K562 (cell line): Measurements from ENCODE around the gene PHC3. TPM values are rescaled to one million over a fixed set of nuclear protein-coding genes. Genes with fewer than 3 reads are reported as not detected.

Experiments used
- ATAC-seq: fragments of 200-7000 bp; cut with Tn5 transposase; 3 replicates; pipeline ENCODE4 v1.9.1; 2020; ENCODE audit warnings: moderate library complexity
- BruUV-seq: library from RNA; stranded (reverse); fragments of 400-500 nt; replicated peaks from 2 replicates; lab custom pipeline; 2021; lab: Mats Ljungman, UMichigan
- CTCF ChIA-PET: fragments of 300-600 bp; formaldehyde crosslinking; extraction: SDS; loops from one replicate; lab custom pipeline; 2021; ENCODE audit warnings: low intra/inter-chr PET ratio; lab: Yijun Ruan, JAX
- POLR2A ChIA-PET: fragments of 300-600, 350-650 bp; sonication (Branson Sonifier 250); formaldehyde crosslinking; extraction: SDS; loops from one replicate; lab custom pipeline; 2021; ENCODE audit warnings: antibody characterized with exemption, inconsistent platforms; lab: Yijun Ruan, JAX
- DNase-seq, 4 experiments: peaks; one replicate each; pipeline versions ENCODE4 v3.0.0 to v3.0.0-alpha.2; 2011 to 2018; ENCODE audit warnings: low spot score in 3 of 4, mixed read lengths in 3 of 4; ENCODE audit errors: extremely low read depth in 1 of 4
- FAIRE-seq: peaks from 2 replicates; lab custom pipeline; 2011; peaks lifted over from hg19 to GRCh38; lab: Jason Lieb, UNC
- H2AFZ ChIP-seq: 2 replicates; pipeline ENCODE4 v1.6.0; 2011; ENCODE audit warnings: low read depth, low read length, control low read depth, inconsistent platforms
- H3K27ac ChIP-seq: fragments of 200-600 bp; 3 replicates; pipeline ENCODE4 v1.8.0; 2011; ENCODE audit warnings: low read depth, mild to moderate bottlenecking, control low read depth, inconsistent platforms, low read length, moderate library complexity, mixed read lengths; ENCODE audit errors: extremely low read depth
- H3K27me3 ChIP-seq, 2 experiments: fragments of 300-600 bp in 1 of 2; 2 replicates in 1 of 2; 3 replicates in 1 of 2; pipeline versions ENCODE4 v1.6.0 to v1.8.0; 2011; ENCODE audit warnings: inconsistent platforms in 2 of 2, low read length in 2 of 2, mild to moderate bottlenecking in 1 of 2, mixed read lengths in 1 of 2, moderate library complexity in 1 of 2; ENCODE audit not compliant: control insufficient read depth in 2 of 2, insufficient read depth in 2 of 2
- H3K36me3 ChIP-seq: fragments of 300-600 bp; 3 replicates; pipeline ENCODE4 v1.8.0; 2011; ENCODE audit warnings: mild to moderate bottlenecking, low read length, inconsistent platforms; ENCODE audit not compliant: control insufficient read depth, insufficient read depth
- H3K4me1 ChIP-seq, 2 experiments: fragments of 200-600 bp in 1 of 2; replicated peaks in 1 of 2; 2 replicates in 1 of 2; 3 replicates in 1 of 2; pipeline versions ENCODE4 v1.5.1 to v1.8.0; 2011; ENCODE audit warnings: inconsistent platforms in 2 of 2, low read length in 2 of 2, mild to moderate bottlenecking in 1 of 2, mixed read lengths in 1 of 2, moderate library complexity in 1 of 2; ENCODE audit not compliant: control insufficient read depth in 2 of 2, insufficient read depth in 2 of 2
- H3K4me2 ChIP-seq: 2 replicates; pipeline ENCODE4 v1.6.1; 2011; ENCODE audit warnings: low read length, control low read depth, inconsistent platforms, mixed read lengths; ENCODE audit not compliant: insufficient read depth
- H3K4me3 ChIP-seq: fragments of 200-600 bp; sonication (generic), shearing (Covaris generic); 2 replicates; pipeline ENCODE4 v1.5.1; 2016; ENCODE audit warnings: control low read depth, inconsistent platforms
- H3K79me2 ChIP-seq: fragments of 200-600 bp; 3 replicates; pipeline ENCODE4 v1.8.0; 2011; ENCODE audit warnings: low read length, inconsistent platforms; ENCODE audit not compliant: control insufficient read depth, insufficient read depth
- H3K9ac ChIP-seq, 2 experiments: 2 replicates each; pipeline versions ENCODE4 v1.6.0 to v1.6.1; 2011; ENCODE audit warnings: low read depth in 2 of 2, low read length in 2 of 2, control low read depth in 1 of 2, inconsistent platforms in 1 of 2, mild to moderate bottlenecking in 1 of 2, mixed read lengths in 1 of 2; ENCODE audit not compliant: insufficient read depth in 1 of 2
- H3K9me1 ChIP-seq: one replicate; pipeline ENCODE4 v1.6.0; 2011; ENCODE audit warnings: inconsistent platforms, mild to moderate bottlenecking, low read length, moderate library complexity; ENCODE audit not compliant: control insufficient read depth, insufficient read depth
- H3K9me3 ChIP-seq: replicated peaks from 2 replicates; pipeline ENCODE4 v1.5.1; 2011; ENCODE audit warnings: low read depth, low read length, inconsistent platforms; ENCODE audit not compliant: control insufficient read depth, insufficient read depth
- H4K20me1 ChIP-seq: replicated peaks from 2 replicates; pipeline ENCODE4 v1.6.1; 2011; ENCODE audit warnings: low read length, inconsistent platforms, mixed read lengths; ENCODE audit not compliant: control insufficient read depth, insufficient read depth
- CEBPZ ChIP-seq: fragments of 150-350 bp; IDR thresholded peaks from 2 replicates; pipeline ENCODE4 v1.6.1; 2014; ENCODE audit warnings: low read depth, mild to moderate bottlenecking, low read length, borderline replicate concordance
- CHD4 ChIP-seq: fragments of 200-600 bp; sonication (generic); IDR thresholded peaks from 3 replicates; pipeline ENCODE4 v1.6.1; 2012; ENCODE audit warnings: low read depth, mild to moderate bottlenecking, mixed read lengths, low read length, inconsistent platforms; ENCODE audit not compliant: insufficient read depth, insufficient replicate concordance, poor library complexity, severe bottlenecking
- E2F3 ChIP-seq: fragments of 250-450 bp; sonication (Bioruptor Pico); IDR thresholded peaks from 2 replicates; pipeline ENCODE4 v1.4.0; 2020; ENCODE audit warnings: mild to moderate bottlenecking
- ELK1 ChIP-seq: sonication (generic); formaldehyde crosslinking; IDR thresholded peaks from 2 replicates; pipeline ENCODE4 v1.8.1; 2022; ENCODE audit warnings: missing genetic modification reagents
- IRF1 ChIP-seq: sonication (generic); formaldehyde crosslinking; IDR thresholded peaks from 2 replicates; pipeline ENCODE4 v1.8.0; 2022; ENCODE audit warnings: missing genetic modification reagents, mild to moderate bottlenecking, borderline replicate concordance
- MBD1 ChIP-seq: fragments of 250-450 bp; sonication (Bioruptor Pico); IDR thresholded peaks from 2 replicates; pipeline ENCODE4 v1.8.0; 2022; ENCODE audit warnings: inconsistent platforms
- MLLT1 ChIP-seq, 2 experiments: fragments of 450-650 bp; IDR thresholded peaks; 2 replicates each; pipeline ENCODE4 v1.6.1; 2016
- NCOA6 ChIP-seq: fragments of 450-650 bp; IDR thresholded peaks from 2 replicates; pipeline ENCODE4 v1.6.1; 2017; ENCODE audit warnings: mild to moderate bottlenecking
- NUFIP1 ChIP-seq: fragments of 450-650 bp; IDR thresholded peaks from 2 replicates; pipeline ENCODE4 v1.6.1; 2018; ENCODE audit not compliant: partially characterized antibody
- ZNF41 ChIP-seq: fragments of 250-450 bp; sonication (Bioruptor Pico); conservative IDR thresholded peaks from 2 replicates; pipeline ENCODE4 v1.4.0; 2020; ENCODE audit warnings: mild to moderate bottlenecking
- ZNF699 ChIP-seq: fragments of 250-450 bp; sonication (Bioruptor Pico); IDR thresholded peaks from 2 replicates; pipeline ENCODE4 v1.8.0; 2021; ENCODE audit warnings: mild to moderate bottlenecking, moderate library complexity; ENCODE audit not compliant: insufficient replicate concordance
- WGBS: fragments of 100-300 bp; shearing (Covaris generic); methylation state at CpG from one replicate; pipeline ENCODE4 v1.1.6; 2016; ENCODE audit warnings: low coverage, mixed read lengths; ENCODE audit not compliant: insufficient coverage; ENCODE audit errors: missing lambda C conversion rate; 5-methylcytosine and 5-hydroxymethylcytosine counted together
- in situ Hi-C: fragments of 300-500 bp; cut with MboI; formaldehyde crosslinking; loops from 4 replicates; pipeline ENCODE4 v1.15.0; 2018; ENCODE audit warnings: inconsistent platforms, mixed read lengths
- intact Hi-C: fragments of 100-400 bp; cut with micrococcal nuclease; formaldehyde crosslinking; loops from 2 replicates; pipeline ENCODE4 v1.14.2; 2022
- polyA plus RNA-seq, 8 experiments: library from polyadenylated mRNA; depleted of rRNA in 4 of 8; stranded (reverse) in 5 of 8; unstranded in 3 of 8; fragments of >200 nt; fragmentation: Nextera tagmentation in 2 of 8; fragmentation: Illumina TruSeq in 1 of 8; extraction: Ambion mirVana in 2 of 8; extraction: Trizol in 1 of 8; gene quantifications; 2 replicates each; pipeline versions ENCODE4 v1.2.1 to v1.2.3, GENCODE V29; 2011 to 2014; ENCODE audit warnings: inconsistent platforms in 1 of 8, missing spikeins in 1 of 8
- total RNA-seq, 7 experiments: library from RNA; depleted of rRNA in 6 of 7; stranded (reverse); fragments of >200 nt in 6 of 7; fragmentation: Illumina TruSeq in 2 of 7; extraction: Trizol in 2 of 7; gene quantifications; 2 replicates each; pipeline versions ENCODE4 v1.2.1 to v1.2.3, GENCODE V29; 2011 to 2021; ENCODE audit warnings: low replicate concordance in 1 of 7

PHC3 gene
- total and polyA plus RNA-seq, 9 of the 15 experiments (the other 6 are each of a cell fraction or from before 2014, with no cell fraction given) = 3.1 to 21.6 (median 10.5) TPM

- H3K27ac ChIP-seq = no peak overlapping the region
- no TSS peak for BruUV-seq
- no peaks in the 10 kb centered on the region for H3K9me1 ChIP-seq
- ChIA-PET POLR2A (no interaction called here), CTCF (no interaction called here)
- no peak overlapping the region for H2AFZ ChIP-seq
- H3K4me2 ChIP-seq = no peak overlapping the region
- ATAC-seq (no peak), FAIRE-seq (no peak), DNase-seq (no peak)
- H3K4me3 ChIP-seq = no peak overlapping the region
- intact Hi-C loops (no loop called here), in situ Hi-C loops (no loop called here)
- peaks cover 4 to 15% of the 10 kb centered on the region in 2 experiments; a peak in 3 of 5 replicates for H3K4me1 ChIP-seq
- no peak overlapping the region for H3K9ac ChIP-seq
- 89% methylated on average over 3 of the region's 3 CpGs for WGBS
- H3K36me3 ChIP-seq = peaks cover 41% of the 10 kb centered on the region
- TF ChIP-seq E2F3 (CRISPR knock-in tag) = no peak
- TF ChIP-seq ZNF699 (CRISPR knock-in tag) = no peak
- no peak for TF ChIP-seq MLLT1 (IDR thresholded peaks at IDR 0.05)
- TF ChIP-seq ZNF41 = no peak
- TF ChIP-seq CHD4 = no peak
- TF ChIP-seq NCOA6 = no peak
- no peak for TF ChIP-seq NUFIP1
- no peak for TF ChIP-seq ELK1 (CRISPR knock-in tag)
- TF ChIP-seq CEBPZ = no peak
- TF ChIP-seq MBD1 = no peak
- no peak for TF ChIP-seq IRF1 (CRISPR knock-in tag)
- H3K9me3 ChIP-seq = no peaks in the 10 kb centered on the region; the same call in 1 of the 2 replicates
- no peaks in the 10 kb centered on the region for H4K20me1 ChIP-seq
- peaks cover 49% of the 10 kb centered on the region for H3K79me2 ChIP-seq
- H3K27me3 ChIP-seq = no peaks in the 10 kb centered on the region
These were observed 2.9 kb downstream of the PHC3 start for GRCh38 chr3:170178651-170179050.
